MM.1S (cell line): Measurements from ENCODE around the gene MYRIP.

Experiments used
- DNase-seq: peaks from one replicate; pipeline ENCODE4 v3.0.0-alpha.2; 2015
- H2AFZ ChIP-seq: fragments of 300-600 bp; sonication (generic); 2 replicates; pipeline ENCODE4 v1.6.0; 2016; ENCODE audit warnings: antibody characterized with exemption, low read length
- H3F3A ChIP-seq: fragments of 300-600 bp; sonication (generic); 2 replicates; pipeline ENCODE4 v1.6.1; 2016; ENCODE audit warnings: mild to moderate bottlenecking, antibody characterized with exemption, low read length, moderate library complexity, mixed read lengths; ENCODE audit not compliant: insufficient read depth
- H3K27ac ChIP-seq: fragments of 300-600 bp; sonication (generic); 2 replicates; pipeline ENCODE4 v1.5.1; 2016; ENCODE audit warnings: mild to moderate bottlenecking, low read length
- H3K27me3 ChIP-seq: fragments of 300-600 bp; sonication (generic); replicated peaks from 2 replicates; pipeline ENCODE4 v1.6.0; 2016; ENCODE audit warnings: low read length; ENCODE audit not compliant: insufficient read depth
- H3K36me3 ChIP-seq: fragments of 300-600 bp; sonication (generic); replicated peaks from 2 replicates; pipeline ENCODE4 v1.6.1; 2016; ENCODE audit warnings: mild to moderate bottlenecking, low read length, mixed read lengths; ENCODE audit not compliant: insufficient read depth
- H3K4me1 ChIP-seq: fragments of 300-600 bp; sonication (generic); 2 replicates; pipeline ENCODE4 v1.6.1; 2016; ENCODE audit warnings: low read length, mixed read lengths
- H3K4me2 ChIP-seq: fragments of 300-600 bp; sonication (generic); 2 replicates; pipeline ENCODE4 v1.6.0; 2016; ENCODE audit warnings: low read depth, low read length
- H3K4me3 ChIP-seq: fragments of 300-600 bp; sonication (generic); 2 replicates; pipeline ENCODE4 v1.5.1; 2016; ENCODE audit warnings: low read length, mixed read lengths
- H3K79me2 ChIP-seq: fragments of 300-600 bp; sonication (generic); 2 replicates; pipeline ENCODE4 v1.6.1; 2016; ENCODE audit warnings: mixed run types, low read length, mixed read lengths
- H3K9ac ChIP-seq: fragments of 300-600 bp; sonication (generic); 2 replicates; pipeline ENCODE4 v1.6.1; 2016; ENCODE audit warnings: low read length, mixed read lengths
- H3K9me2 ChIP-seq: fragments of 300-600 bp; sonication (generic); replicated peaks from 2 replicates; pipeline ENCODE4 v1.6.1; 2016; ENCODE audit warnings: mild to moderate bottlenecking, low read length, mixed read lengths; ENCODE audit not compliant: insufficient read depth
- H3K9me3 ChIP-seq: fragments of 300-600 bp; sonication (generic); replicated peaks from 2 replicates; pipeline ENCODE4 v1.6.1; 2016; ENCODE audit warnings: mild to moderate bottlenecking, low read length, mixed read lengths; ENCODE audit not compliant: insufficient read depth
- H4K20me1 ChIP-seq: fragments of 300-600 bp; sonication (generic); 2 replicates; pipeline ENCODE4 v1.6.1; 2016; ENCODE audit warnings: mild to moderate bottlenecking, low read length, moderate library complexity, mixed read lengths; ENCODE audit not compliant: insufficient read depth
- EZH2 ChIP-seq: fragments of 300-600 bp; sonication (generic); optimal IDR thresholded peaks from 2 replicates; pipeline ENCODE3; 2017; ENCODE audit warnings: low read depth, mild to moderate bottlenecking, antibody characterized with exemption, low read length, mixed read lengths
- EZH2phosphoT487 ChIP-seq: fragments of 300-600 bp; sonication (generic); IDR thresholded peaks from 2 replicates; pipeline ENCODE4 v1.6.1; 2018; ENCODE audit warnings: antibody characterized with exemption, low read length
- TF ChIP-seq, protein P1 (sequence below): fragments of 300-600 bp; sonication (generic); IDR thresholded peaks from 2 replicates; pipeline ENCODE4 v1.5.1; 2016; ENCODE audit warnings: antibody characterized with exemption, low read length, mixed read lengths

The MYRIP gene

DNA sequence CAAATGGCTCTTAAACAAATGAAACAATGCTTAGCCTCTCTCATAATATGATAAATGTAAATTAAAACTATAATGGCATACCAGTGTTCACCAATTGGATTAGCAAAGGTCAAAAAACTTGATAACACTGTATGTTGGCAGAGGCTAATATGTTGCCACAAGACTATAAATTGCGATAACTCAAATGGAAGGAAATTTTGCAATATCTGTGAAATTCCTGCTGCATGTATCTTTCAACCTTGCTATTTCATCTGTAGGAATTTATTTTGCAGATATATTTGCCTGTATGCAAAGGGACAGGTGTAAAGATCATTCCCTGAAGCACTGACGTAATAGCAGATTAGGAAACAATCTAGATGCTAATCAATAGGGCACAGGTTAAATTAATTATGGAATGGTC, 308.7 kb downstream of the MYRIP start:
- Histone ChIP-seq H3K27me3 (no peaks in the 10 kb centered on the region), H3K27ac (no peak overlapping the region), H3K9me2 (no peaks in the 10 kb centered on the region), H3K4me3 (no peak overlapping the region), H3F3A (no peaks in the 10 kb centered on the region), H3K36me3 (no peaks in the 10 kb centered on the region), H3K9ac (no peak overlapping the region), H3K9me3 (no peaks in the 10 kb centered on the region), H3K4me1 (no peaks in the 10 kb centered on the region), H4K20me1 (no peaks in the 10 kb centered on the region), H3K79me2 (no peaks in the 10 kb centered on the region), H2AFZ (no peak overlapping the region), H3K4me2 (no peak overlapping the region)
- DNase-seq = no peak
- TF ChIP-seq EZH2phosphoT487 (no peak), EZH2 (no peak)
- TF ChIP-seq, protein P1, sequence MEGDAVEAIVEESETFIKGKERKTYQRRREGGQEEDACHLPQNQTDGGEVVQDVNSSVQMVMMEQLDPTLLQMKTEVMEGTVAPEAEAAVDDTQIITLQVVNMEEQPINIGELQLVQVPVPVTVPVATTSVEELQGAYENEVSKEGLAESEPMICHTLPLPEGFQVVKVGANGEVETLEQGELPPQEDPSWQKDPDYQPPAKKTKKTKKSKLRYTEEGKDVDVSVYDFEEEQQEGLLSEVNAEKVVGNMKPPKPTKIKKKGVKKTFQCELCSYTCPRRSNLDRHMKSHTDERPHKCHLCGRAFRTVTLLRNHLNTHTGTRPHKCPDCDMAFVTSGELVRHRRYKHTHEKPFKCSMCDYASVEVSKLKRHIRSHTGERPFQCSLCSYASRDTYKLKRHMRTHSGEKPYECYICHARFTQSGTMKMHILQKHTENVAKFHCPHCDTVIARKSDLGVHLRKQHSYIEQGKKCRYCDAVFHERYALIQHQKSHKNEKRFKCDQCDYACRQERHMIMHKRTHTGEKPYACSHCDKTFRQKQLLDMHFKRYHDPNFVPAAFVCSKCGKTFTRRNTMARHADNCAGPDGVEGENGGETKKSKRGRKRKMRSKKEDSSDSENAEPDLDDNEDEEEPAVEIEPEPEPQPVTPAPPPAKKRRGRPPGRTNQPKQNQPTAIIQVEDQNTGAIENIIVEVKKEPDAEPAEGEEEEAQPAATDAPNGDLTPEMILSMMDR = no peak

DNA sequence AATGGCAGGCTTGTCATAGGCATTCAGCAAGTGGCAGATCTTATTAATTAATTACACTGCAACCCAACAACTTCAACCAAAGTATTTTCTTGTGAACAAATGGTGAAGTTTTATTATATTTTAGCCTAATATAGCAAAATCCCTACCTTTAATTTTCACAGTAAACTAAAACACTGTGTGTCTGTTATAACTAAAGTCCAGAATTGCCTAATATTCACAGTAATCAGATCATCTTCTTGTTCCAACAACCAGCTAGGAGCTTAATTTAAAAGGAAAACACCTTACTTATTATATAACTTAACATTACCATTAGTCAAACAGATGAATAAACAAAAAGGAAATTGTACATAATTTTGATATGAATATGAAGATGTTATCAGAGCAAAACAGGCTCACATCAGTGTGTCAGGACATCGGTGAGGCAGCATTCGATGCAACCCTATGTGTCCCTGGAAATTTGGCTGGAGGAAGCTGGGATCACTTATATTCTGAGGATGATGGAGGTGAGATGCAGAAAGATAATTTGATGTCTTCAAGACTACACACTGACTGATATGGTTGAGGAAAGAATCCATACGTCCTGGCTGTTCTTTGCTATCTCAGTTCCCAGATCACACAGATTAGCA, 310.8 kb downstream of the MYRIP start:
- Histone ChIP-seq H3K4me1 (no peaks in the 10 kb centered on the region), H2AFZ (no peak overlapping the region), H3K4me2 (no peak overlapping the region), H3K9ac (no peak overlapping the region), H3K27ac (no peak overlapping the region), H3K9me2 (no peaks in the 10 kb centered on the region), H3K79me2 (no peaks in the 10 kb centered on the region), H4K20me1 (no peaks in the 10 kb centered on the region), H3K9me3 (no peaks in the 10 kb centered on the region), H3K4me3 (no peak overlapping the region), H3F3A (no peaks in the 10 kb centered on the region), H3K36me3 (no peaks in the 10 kb centered on the region), H3K27me3 (no peaks in the 10 kb centered on the region)
- TF ChIP-seq EZH2 (no peak), EZH2phosphoT487 (no peak)
- TF ChIP-seq, protein P1 = no peak
- no peak for DNase-seq

DNA sequence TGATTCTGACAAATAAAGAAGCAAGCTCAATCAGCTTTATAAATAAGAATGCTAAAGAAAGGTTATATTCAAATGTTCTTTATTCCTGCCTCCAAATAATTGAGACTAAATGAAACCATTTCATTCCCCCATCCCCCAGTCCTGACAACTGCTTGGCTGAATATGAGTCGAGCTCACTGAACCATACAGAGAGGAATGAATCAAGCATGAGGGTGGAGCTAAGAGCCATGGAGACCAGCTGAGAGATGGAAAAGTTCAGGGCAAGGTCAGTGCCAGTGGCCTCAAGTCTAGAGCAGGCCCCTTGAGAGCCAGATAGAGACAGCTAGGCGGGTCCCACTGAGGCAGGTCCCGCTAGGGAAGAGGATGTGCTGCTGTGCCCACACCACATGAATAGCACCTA, 311.4 kb downstream of the MYRIP start:
- no peak overlapping the region for H3K4me2 ChIP-seq
- no peak overlapping the region for H3K27ac ChIP-seq
- H3K36me3 ChIP-seq = no peaks in the 10 kb centered on the region
- TF ChIP-seq, protein P1 = no peak
- TF ChIP-seq EZH2phosphoT487 = no peak
- no peak for TF ChIP-seq EZH2
- no peaks in the 10 kb centered on the region for H3K27me3 ChIP-seq
- no peaks in the 10 kb centered on the region for H4K20me1 ChIP-seq
- H2AFZ ChIP-seq = no peak overlapping the region
- H3K4me1 ChIP-seq = no peaks in the 10 kb centered on the region
- no peaks in the 10 kb centered on the region for H3K9me2 ChIP-seq
- no peak overlapping the region for H3K9ac ChIP-seq
- no peaks in the 10 kb centered on the region for H3K79me2 ChIP-seq
- no peak for DNase-seq
- H3K9me3 ChIP-seq = no peaks in the 10 kb centered on the region
- no peak overlapping the region for H3K4me3 ChIP-seq
- no peaks in the 10 kb centered on the region for H3F3A ChIP-seq
